GM18868 (cell line): ENCODE data around the gene HELT.
A peak's percentile ranks its signal among the peaks of the same experiment; 100 is the strongest.

Experiments used
- ATAC-seq: cut with Tn5 transposase; IDR thresholded peaks from one replicate; pipeline ENCODE4 v1.9.1; 2021; ENCODE audit warnings: mild to moderate bottlenecking, moderate library complexity; ENCODE audit not compliant: unreplicated experiment

Gene HELT

DNA sequence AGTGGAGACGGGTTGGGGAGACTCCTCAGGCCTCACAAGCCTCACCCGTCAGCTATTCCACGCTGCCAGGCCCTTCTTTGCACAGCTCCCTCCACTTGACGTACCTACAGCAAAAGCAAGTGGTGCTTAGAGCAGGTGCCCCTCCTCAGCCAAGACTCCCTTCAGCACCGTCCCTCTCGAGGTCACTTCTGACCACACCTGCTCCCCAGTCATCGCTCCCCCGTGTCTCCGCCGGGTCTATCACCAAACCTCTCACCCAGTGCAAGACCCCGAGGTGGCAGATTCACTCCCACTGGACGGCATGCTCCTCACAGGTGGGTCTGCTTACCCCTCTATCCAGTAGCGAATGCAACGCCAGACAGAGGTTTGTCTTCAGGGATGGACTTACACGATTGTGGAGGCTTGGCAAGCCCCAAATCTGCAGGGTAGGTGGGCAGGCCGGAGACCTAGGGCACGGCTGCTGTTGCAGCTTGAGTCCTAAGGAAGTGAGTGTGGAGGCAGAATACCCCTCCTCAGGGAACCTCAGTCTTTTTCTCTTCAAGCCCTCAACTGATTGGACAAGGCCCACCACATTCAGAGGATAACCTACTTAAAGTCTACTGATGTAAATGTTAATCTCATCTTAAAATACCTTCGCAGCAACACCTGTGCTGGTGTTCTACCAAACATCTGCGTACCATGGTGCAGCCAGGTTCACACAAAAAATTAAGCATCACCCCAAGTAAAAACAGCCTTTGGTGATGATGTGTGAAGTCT lies 14.5 kb upstream of the HELT start:
- ATAC-seq, result no peak

DNA sequence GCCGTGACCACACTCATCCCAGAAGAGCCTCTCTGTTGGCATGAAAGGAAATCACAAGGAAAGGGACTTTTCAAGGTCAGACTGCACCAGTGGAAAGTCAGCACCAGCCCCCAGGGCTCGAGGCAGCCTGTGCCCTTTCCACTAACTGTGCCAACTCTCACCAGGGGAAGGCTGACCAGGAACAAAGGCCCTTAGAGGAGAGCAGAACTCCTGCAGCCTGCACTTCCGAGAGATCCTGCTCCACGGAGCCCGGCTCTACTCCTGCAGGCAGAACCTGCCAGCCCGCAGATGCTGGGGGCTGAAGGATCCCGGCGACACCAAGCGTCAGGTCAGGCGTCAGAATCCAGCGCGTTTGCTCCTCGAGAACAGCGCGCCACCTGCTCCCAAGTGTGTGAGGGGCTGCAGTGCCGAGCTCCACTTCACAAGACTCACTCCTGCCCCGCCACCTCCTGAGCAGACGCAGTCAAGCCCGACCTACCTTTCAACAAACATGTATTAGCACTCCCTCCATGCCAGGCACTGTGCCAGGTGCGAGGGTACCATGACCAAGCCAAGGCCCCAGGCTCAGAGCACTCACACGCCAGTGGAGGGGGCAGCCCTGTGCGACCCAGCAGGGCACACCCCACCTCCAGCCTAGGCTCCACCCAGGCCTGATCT lies 13.6 kb upstream of the HELT start:
- ATAC-seq, result peak; percentile 54

DNA sequence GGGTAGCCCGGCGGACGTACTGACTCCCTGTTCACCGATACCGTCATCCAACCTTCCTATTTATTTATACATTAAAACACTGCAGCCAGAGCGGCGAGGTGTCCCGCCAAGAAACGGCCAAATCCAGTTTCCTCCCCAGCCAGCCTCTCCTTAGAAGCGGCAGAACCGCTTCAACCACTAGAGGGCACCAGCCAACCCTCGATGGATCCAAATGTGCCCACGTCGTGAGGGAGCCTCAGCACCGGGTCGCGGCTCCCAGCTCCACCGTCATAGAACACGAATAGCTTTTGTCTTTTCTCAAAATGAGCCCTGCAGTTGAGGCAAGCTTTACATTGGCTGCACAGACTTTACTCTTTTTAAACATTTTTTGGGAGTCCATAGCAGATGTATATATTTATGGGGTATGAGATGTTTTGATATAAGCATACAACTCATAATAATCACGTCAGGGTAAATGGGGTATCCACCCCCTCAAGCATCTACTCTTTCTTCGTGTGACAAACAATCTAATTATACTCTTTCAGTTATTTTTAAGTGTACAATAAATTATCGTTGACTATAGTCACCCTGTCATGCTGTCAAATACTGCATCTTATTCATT lies 13.0 kb upstream of the HELT start:
- ATAC-seq, result peak; percentile 95

DNA sequence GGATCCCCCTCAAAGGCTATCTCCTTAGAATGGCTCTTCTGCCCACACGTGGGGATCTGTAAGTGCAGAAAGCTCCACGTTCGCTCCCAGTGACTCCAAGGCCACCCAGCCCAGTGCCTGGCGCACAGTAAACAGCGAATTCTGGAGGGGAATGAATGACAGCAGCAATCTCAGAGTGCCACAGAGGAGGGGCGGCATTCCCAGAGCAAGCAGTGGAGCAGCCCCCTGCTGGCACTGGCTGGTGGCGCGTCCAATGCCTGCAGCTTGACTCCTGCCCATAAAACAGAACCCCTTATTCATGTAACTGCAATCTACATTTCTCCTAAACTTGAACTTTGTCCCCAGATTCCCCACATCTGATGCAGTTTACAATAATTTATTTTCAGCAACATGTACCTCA lies 6.9 kb upstream of the HELT start:
- peak; percentile 70 for ATAC-seq

DNA sequence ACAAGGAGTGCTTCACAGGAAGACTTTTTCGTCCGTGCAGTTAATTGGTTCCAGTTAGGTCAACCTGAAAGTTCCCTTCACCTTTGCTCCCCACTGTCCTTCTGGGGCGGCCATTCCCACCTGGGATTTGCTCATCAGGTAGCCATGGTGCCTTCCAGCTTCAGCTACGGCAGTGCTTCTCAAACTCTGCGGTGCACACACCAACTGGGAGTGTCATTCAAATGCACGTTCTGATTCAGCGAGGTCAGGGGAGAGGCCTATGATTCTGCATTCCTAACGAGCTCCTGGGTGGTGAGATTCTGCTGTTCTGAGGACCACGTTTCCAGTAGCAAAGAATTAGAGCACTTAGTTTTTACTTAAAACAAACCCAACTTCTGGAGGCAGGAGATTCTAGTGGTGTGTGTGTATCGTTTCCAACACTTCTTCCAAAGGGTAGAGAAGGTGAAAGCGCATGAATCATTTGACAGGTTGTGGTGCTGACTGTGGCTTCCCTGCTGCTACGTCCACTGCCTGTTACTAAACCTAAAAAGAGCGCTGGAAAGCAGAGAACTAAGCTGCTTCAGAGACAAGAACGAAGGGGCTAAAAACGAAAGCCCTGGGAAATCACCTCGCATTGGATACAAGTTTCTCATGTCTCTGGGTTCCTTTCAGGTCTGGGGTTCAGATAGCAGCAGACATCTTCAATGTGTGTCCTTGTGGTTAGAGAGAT lies 4.7 kb upstream of the HELT start:
- no peak for ATAC-seq

DNA sequence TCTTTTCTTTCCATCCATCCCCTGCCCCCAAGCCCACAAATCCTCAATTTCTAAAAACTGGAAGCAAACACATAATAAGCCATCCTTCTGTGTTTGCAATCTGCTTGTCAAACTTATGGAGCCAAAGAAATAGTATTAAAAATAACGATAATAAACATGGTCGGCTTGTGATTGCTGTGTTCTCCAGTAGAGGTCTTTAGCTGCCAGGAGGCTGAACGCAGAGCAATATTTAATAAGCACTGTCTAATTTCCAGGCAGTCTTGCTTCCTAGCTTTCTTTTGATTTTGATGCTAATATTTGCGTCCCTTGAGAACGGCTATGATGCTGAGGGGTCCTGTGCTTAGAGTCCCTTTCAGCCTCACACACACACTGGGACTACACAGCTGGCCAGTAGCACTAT lies 3.2 kb upstream of the HELT start:
- ATAC-seq, result no peak

DNA sequence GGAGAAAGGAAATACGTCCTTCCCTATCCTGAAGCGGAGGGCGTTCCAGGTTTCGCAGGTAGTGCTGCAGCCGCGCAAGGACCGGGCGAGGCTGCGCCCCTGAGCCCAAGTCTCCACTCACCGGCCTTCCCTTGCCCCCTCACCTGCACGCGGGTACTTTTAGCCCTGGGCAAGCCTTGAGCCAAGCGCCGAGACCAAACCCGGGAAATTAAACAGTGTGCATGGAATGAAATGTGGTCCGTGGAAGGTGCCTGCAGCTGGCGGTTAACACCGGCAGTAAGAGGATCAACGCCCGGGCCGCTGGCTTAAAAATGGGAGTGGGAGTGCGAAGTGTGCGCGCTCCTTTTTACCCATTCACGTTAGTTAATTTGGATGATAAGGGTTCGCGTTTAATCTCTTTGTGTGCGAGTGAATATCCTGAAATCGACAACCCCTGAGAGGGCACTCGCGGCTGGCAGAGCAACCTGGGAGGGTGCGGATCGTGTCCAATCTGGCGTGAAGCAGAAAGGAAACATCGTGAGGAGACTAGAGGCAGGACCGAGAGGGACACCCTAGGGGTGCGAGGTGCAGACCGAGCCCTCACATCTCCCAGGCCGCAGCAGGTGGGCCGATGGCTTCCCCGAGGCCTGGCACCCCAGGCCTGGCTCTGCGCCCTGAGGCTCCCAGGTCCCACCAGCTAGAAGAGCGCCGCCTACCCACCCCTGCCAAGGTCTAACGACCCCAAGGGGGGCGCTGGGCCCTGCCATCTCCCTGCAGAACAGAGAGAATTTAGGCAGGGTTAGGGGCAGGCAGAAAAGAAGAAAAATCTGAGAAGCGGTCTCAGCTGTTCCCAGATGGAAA lies 2.0 kb upstream of the HELT start:
- ATAC-seq, result no peak

DNA sequence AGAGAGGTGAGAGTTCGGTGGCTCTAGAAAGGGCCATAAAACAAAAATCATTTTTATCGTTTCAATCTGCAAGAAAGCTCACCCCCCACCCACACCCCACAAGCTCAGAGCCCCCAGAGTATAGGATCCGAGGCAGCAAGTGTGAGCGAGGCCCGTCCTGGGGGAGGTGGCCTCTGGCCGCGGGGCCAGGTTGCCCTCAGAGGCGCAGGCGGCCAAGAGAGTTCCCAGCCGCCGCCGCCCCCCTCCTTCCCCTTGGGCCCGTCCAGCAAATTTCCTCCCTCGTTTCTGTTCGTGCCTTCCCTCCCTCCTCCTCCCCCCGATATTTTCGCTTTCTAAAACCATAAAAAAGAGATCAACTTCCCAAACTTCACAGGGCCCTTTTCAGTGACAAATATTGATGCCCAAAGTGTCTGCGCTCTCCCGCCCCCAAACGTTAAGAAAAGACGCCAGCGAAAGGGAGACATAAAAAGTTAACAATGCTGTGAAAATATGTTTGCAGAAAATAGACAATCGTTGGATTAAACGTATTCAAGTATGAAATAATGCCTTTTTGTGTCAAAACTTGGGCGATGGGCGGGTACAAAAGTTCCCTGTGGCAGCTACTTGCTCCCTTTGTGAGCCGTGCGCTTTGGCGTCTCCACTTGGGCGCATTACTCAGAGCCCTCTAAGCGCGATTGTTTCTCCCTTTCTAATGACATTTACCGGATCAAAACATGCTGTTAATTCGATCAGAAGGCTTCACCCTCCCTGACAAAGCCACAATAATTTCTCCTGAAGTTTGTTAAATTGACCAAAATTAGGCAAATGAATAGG lies 1.1 kb upstream of the HELT start:
- no peak for ATAC-seq

DNA sequence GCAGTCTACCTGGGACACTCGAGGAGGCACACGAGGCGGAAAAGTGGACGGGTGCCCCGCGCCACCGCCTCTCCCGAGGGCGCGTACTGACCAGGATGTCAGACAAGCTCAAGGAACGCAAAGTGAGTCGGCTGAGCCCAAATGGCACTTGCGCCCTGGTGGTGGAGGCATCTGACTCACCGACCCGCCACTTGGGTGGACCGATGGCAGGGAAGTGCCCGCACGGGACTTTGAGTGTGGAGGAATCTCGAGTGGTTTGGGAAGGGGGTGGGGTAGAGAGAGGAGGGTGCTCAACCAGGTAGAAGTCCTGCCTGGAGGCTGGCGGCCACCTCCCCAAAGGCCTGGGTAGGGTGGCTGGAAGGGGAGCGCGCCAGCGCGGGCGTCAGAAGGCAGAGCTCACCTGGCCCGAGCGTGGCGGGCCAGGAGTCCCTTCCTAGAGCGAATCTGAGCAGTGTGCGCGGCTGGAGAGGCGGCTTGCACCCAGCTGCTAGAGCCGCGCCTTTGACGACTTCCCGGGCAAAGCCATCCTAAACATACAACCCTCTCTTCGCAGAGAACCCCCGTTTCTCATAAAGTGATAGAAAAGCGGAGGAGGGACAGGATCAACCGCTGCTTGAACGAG lies 655 bp downstream of the HELT start:
- ATAC-seq, result no peak

DNA sequence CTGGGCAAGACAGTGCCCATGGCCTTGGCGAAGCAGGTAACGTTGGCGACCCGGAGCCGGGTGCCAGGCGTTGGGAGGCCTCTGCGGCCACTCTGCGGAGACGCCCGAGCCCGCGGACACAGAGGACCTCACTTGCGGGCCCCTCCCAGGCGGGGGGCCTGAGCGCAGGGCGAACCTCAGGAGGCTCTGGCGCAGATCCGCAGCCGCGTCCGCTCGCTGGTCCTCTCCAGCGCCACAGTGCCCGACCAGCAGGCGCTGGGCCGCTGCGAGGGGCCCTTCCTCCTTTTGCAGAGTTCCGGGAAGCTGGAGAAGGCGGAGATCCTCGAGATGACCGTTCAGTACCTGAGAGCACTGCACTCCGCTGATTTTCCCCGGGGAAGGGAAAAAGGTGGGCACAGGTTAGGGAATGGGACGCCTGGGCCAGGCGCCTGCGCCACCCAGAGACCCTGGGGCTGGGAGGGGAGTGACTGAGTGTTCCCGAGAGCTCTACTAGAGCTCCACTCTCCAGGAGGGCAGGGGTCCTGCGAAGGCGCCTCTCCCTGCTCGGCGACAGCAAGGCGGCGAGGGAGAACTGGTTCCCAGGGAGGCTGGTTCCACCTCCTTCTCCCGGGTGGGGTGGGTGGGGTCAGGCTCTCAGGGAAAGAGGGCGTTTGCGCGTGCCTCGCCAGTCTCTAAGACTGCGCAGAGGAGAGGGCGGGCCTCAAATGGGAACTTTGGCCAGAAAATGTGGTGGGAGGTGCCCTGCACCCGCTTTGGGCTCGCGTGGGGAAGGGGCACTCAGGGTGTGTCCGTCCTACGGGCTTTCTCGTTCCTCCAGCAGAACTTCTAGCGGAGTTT lies 1.4 kb downstream of the HELT start:
- no peak for ATAC-seq

DNA sequence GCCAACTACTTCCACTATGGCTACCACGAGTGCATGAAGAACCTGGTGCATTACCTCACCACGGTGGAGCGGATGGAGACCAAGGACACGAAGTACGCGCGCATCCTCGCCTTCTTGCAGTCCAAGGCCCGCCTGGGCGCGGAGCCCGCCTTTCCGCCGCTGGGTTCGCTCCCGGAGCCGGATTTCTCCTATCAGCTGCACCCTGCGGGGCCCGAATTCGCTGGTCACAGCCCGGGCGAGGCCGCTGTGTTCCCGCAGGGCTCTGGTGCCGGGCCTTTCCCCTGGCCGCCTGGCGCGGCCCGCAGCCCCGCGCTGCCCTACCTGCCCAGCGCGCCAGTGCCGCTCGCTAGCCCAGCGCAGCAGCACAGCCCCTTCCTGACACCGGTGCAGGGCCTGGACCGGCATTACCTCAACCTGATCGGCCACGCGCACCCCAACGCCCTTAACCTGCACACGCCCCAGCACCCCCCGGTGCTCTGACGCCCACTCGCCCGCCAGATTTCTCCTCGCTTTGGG lies 2.1 kb downstream of the HELT start:
- no peak for ATAC-seq

DNA sequence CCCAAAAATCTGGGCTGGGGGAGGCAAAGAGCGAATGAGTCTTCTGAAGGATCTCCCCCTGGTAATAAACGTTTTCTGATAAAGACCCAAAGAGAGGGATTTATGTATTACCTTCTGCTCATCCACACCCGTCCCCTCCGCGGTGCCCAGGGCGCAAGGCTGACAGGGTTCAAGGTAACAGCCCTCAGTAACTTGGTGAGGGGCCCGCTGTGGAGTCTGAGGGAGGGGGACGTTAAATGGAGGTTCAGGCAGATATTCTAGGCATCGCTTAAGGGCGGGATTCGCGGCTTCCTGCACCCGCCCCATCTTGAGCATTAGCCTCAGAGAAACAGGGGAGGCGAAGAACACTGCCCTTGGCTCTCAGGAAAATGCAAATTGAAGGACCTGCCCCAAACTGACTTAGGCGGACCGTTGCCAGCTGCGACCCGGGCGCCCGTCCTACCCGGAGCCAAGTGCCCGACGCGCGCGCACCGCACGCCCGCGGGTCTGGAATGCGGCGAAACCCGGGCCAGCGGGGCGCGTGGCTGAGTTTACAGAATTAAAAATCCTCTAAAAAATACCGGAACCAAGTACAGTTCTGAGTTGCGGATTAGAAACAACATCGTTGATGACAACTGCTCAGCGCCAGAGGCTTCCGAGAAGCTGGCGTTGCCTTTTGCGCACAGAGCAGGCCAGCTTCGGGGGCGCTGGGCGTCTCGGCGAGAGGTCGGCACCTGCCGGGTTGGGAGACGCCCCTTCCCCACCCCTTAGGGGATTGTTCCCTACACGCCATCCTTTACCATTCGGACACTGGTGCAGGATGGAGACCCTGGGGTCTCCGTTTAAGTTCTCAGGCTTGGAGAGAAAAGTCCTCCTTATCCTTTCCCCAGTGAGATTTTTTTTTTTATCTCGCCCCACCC lies 2.8 kb downstream of the HELT start:
- no peak for ATAC-seq

DNA sequence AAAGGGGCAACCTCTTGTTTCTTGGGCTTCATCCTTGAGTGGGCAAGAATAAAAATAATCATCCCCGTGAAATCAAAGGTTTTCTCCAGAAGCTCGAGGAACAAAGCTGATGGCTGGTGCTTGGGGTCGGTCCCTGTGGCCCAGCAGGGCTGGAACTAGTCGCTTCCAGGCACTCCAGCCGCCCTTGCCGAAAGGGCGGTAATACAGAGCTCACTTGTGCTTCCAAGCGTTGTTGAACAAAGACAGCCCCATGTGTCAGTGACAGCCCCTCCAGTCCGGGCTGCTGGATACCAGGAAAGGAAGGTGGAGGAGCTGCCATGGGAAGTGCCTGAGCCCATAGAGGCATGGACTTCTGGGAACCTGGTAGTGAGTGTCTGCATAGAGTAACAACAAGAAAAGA lies 5.2 kb downstream of the HELT start:
- ATAC-seq, result no peak

DNA sequence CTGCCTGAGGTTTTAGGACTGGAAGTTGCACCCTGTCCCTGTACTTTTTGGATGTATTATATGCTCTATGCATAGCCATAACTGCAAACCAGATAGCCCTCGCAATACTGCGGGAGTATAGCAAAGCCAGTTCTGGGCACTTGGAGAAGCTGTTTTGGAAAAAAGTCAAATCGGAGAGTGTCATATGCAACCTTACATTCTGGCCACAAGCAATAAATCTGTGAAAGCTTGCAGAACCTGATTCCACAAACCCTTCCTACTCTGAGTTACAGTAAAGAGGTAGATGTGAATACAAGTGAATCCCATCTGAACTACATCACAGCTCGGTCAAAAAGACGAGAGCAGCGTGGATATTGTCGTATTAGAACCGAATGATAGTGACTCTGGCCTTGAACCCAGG lies 10.3 kb downstream of the HELT start:
- no peak for ATAC-seq

DNA sequence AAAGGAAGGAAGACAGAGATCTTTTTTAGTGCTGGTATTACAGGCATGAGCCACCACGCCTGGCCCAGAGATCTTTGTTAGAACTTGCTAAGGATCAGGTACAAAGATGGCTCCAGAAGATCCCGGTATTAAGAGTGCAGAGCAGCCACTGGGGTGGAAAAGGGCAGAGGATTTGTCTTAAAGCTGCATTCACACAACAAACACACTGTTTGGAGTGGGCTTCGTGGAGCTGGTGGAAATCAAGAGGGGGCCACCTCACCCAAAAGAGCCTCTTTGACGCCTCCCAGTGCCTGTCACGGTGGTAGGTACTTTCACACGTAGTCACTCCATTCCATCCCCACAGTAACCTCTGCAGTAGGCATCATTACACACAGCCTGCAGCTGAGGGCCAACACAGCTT lies 13.3 kb downstream of the HELT start:
- ATAC-seq, result no peak

DNA sequence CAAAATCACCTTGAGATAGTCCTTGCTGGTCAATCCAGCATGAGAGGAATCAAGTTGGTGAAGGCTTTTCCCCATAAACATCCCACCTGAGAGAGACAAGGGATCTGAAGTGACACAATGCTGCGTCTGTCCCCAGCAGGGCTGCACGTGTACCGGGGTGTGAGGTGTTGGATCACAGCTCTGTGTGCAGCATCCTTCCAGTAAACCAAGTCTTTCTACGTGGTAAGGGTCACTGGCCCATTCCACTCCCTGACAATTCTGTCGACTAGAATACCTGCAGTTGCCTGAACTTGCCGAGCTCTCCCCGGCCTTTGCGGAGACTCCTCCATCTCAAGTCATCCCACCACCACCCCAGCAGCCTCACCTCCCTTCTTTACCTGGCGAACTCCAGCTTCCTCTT lies 14.8 kb downstream of the HELT start:
- ATAC-seq, result no peak

DNA sequence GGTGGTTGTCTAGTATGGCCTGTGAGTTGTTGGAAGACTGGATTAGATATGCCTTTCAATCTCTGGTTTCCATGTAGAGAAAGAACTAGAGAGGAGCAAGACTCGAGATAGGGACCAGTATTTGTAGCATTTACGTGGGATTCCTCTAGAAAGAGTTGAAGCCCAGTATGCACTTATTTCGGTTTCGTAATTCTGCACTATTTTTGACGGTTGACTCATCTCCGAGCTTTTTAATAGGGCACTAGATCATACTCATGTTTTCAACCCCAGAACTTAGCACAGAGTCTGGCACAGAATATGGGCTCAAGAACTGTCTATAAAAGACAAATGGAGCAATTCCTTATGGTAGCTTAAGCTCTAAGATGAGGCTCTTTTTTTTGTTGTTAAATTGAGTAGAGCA lies 15.7 kb downstream of the HELT start:
- ATAC-seq, result peak; percentile 56
